Nephron progenitor cell (in vitro differentiated cells): ENCODE measurements around the gene TOP2B.

Experiments
- DNase-seq: peaks from one replicate; pipeline ENCODE4 v3.0.0; 2021
- H3K27ac Mint-ChIP-seq: 2 replicates; pipeline ENCODE4 v1.8.0; 2021; ENCODE audit warnings: mild to moderate bottlenecking, moderate library complexity, mixed read lengths
- H3K27me3 Mint-ChIP-seq: 2 replicates; pipeline ENCODE4 v1.8.0; 2021; ENCODE audit warnings: mild to moderate bottlenecking, low read depth, mixed read lengths; ENCODE audit not compliant: poor library complexity
- H3K36me3 Mint-ChIP-seq: 2 replicates; pipeline ENCODE4 v1.8.0; 2021; ENCODE audit warnings: low read depth, mixed read lengths
- H3K4me1 Mint-ChIP-seq: 2 replicates; pipeline ENCODE4 v1.8.0; 2021; ENCODE audit warnings: mixed read lengths
- H3K4me3 Mint-ChIP-seq: 2 replicates; pipeline ENCODE4 v1.8.0; 2021; ENCODE audit warnings: mild to moderate bottlenecking, moderate library complexity, mixed read lengths
- H3K9me3 Mint-ChIP-seq: 2 replicates; pipeline ENCODE4 v1.8.0; 2021; ENCODE audit warnings: mild to moderate bottlenecking, moderate library complexity, mixed read lengths
- TF ChIP-seq, protein P1 (sequence below): fragments of 200-600 bp; sonication (generic); IDR thresholded peaks from 2 replicates; pipeline ENCODE4 v1.5.0; 2021; ENCODE audit warnings: antibody characterized with exemption

TOP2B gene

DNA sequence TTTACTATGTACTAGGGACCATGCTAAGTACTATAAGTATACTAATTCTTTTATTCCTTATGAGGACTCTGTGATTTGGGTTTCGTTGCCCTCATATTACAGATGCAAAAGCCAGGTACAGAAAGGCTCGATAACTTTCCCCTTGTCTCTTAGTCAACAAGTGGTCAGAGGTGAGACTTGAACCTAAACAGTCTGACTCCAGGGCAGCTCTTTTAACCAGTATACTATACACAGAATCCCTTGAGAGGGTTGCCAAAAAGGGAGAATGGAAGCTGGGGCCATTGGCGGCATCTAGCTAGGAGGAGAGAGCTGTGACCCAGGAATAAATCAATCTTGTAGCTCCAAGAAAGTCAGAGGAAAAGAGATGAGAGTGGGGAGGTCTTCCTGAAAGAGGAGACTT, 92.4 kb downstream of the TOP2B start:
- TF ChIP-seq, protein P1, sequence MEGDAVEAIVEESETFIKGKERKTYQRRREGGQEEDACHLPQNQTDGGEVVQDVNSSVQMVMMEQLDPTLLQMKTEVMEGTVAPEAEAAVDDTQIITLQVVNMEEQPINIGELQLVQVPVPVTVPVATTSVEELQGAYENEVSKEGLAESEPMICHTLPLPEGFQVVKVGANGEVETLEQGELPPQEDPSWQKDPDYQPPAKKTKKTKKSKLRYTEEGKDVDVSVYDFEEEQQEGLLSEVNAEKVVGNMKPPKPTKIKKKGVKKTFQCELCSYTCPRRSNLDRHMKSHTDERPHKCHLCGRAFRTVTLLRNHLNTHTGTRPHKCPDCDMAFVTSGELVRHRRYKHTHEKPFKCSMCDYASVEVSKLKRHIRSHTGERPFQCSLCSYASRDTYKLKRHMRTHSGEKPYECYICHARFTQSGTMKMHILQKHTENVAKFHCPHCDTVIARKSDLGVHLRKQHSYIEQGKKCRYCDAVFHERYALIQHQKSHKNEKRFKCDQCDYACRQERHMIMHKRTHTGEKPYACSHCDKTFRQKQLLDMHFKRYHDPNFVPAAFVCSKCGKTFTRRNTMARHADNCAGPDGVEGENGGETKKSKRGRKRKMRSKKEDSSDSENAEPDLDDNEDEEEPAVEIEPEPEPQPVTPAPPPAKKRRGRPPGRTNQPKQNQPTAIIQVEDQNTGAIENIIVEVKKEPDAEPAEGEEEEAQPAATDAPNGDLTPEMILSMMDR: no peak
- peaks cover 15% of the 10 kb centered on the region for H3K36me3 Mint-ChIP-seq
- H3K4me3 Mint-ChIP-seq: no peak overlapping the region
- H3K4me1 Mint-ChIP-seq: peaks cover 47% of the 10 kb centered on the region
- DNase-seq: no peak
- no peak overlapping the region for H3K27ac Mint-ChIP-seq
- peaks cover 6% of the 10 kb centered on the region for H3K27me3 Mint-ChIP-seq
- H3K9me3 Mint-ChIP-seq: no peaks in the 10 kb centered on the region

DNA sequence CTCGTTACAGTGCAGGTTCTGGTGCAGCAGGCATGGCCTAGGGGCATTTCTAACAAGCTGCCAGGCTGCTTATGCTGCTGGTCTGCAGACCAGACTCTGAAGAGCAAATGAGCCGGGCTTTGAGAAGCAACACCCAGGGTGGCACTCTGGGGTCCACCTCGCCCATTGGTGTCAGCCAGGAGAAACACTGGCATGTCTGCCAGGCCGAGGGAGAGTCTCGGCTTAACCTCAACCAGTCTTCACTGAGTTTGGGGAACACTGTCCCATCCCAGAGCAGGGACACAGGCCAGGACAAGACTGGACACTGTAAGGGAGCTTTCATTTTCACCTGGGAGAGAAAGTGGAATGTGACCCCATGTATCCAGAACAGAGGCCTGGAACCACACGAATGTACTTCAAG, 93.4 kb downstream of the TOP2B start:
- Mint-ChIP-seq H3K4me3 (no peak overlapping the region), H3K27me3 (peaks cover 6% of the 10 kb centered on the region), H3K9me3 (no peaks in the 10 kb centered on the region), H3K36me3 (peaks cover 9% of the 10 kb centered on the region), H3K27ac (no peak overlapping the region), H3K4me1 (peaks cover 47% of the 10 kb centered on the region)
- no peak for DNase-seq
- TF ChIP-seq, protein P1: no peak

DNA sequence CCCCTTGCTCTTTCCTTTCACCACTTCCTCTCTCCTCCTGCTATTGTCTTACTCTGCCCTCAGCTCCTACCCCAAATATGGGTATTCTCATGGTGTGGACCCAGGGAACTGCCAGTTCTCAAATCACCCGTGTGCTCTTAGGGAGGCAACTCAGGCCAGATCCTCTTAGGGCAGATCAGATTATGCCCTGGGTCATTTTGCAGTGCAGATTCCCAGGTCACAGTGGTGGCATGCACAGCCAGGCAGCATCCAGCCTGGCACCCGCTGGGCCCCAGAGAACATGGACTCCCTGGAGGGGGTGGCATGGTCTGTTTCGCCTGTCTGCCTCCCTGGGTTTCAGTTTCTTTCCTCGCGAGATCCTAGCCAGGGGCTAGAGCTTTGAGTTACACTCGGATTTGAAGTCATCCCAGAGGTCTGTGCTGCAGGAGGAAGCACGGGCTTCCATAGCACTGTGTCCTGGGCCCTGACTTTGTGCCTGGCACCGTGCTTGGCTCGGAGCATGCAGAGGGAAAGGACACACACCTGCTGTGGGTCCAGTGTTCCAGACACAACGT, 96.1 kb downstream of the TOP2B start:
- peak overlapping the region; percentile 6 for H3K4me3 Mint-ChIP-seq
- no peak overlapping the region for H3K27ac Mint-ChIP-seq
- DNase-seq: no peak
- peaks cover 9% of the 10 kb centered on the region for H3K36me3 Mint-ChIP-seq
- peaks cover 45% of the 10 kb centered on the region for H3K4me1 Mint-ChIP-seq
- peaks cover 1% of the 10 kb centered on the region for H3K27me3 Mint-ChIP-seq
- H3K9me3 Mint-ChIP-seq: no peaks in the 10 kb centered on the region
- TF ChIP-seq, protein P1: no peak

DNA sequence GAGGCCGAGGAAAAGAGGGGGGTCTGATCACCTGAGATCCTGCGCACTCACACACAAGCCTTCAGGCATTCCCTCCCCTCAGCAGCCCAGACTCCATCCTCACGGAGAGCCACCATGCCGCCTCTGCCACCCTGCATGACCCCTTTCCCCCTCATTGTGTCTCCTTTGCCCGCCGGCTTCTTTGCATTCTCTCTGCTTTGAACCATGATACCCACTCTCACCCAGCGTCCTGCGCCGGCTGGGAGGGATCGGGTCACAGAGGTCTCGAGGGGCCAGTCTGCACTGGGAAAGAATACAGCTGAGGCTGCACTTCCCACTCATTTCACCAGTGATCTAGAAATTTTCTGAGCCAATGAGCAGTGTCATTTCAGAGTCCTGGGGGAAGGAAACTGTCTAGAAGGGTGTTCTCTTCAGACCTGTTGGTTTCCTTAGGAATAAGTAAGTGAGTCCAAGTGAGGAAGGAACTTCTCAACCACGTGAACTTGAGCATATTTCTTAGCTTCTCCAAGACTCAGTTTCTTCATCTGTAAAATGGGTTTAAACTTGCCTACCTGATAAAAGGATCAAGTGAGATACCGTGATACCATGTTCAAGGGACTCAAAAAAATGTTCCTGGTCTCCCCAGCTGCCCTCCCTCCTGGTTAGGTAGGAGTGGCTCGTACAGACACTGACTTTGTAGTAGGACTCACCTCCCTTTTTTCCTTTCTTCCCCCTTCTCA, 96.7 kb downstream of the TOP2B start:
- H3K4me1 Mint-ChIP-seq: peaks cover 38% of the 10 kb centered on the region
- no peaks in the 10 kb centered on the region for H3K27me3 Mint-ChIP-seq
- H3K4me3 Mint-ChIP-seq: no peak overlapping the region
- TF ChIP-seq, protein P1: no peak
- peaks cover 9% of the 10 kb centered on the region for H3K36me3 Mint-ChIP-seq
- H3K27ac Mint-ChIP-seq: no peak overlapping the region
- DNase-seq: no peak
- no peaks in the 10 kb centered on the region for H3K9me3 Mint-ChIP-seq

DNA sequence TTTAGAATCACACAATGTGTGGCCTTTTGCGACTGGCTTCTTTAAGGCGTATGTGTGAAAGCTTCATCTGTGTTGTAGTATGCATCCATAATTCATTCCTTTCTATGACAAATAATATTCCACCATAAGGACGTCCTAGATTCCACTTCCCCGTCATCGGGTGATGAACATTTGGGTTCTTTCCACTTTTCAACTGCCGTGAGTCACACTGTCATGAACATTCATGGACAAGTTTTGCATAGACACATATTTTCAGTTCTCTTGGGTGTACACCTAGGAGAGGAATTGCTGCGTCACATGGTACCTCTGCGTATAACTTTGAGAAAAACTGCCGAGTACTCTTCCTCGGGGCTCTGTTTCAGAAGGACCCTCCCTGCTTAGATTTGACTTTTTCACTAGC, 97.3 kb downstream of the TOP2B start:
- H3K36me3 Mint-ChIP-seq: peaks cover 9% of the 10 kb centered on the region
- no peak overlapping the region for H3K4me3 Mint-ChIP-seq
- TF ChIP-seq, protein P1: no peak
- H3K4me1 Mint-ChIP-seq: peaks cover 35% of the 10 kb centered on the region
- H3K9me3 Mint-ChIP-seq: no peaks in the 10 kb centered on the region
- no peaks in the 10 kb centered on the region for H3K27me3 Mint-ChIP-seq
- DNase-seq: no peak
- H3K27ac Mint-ChIP-seq: peak overlapping the region; percentile 40

DNA sequence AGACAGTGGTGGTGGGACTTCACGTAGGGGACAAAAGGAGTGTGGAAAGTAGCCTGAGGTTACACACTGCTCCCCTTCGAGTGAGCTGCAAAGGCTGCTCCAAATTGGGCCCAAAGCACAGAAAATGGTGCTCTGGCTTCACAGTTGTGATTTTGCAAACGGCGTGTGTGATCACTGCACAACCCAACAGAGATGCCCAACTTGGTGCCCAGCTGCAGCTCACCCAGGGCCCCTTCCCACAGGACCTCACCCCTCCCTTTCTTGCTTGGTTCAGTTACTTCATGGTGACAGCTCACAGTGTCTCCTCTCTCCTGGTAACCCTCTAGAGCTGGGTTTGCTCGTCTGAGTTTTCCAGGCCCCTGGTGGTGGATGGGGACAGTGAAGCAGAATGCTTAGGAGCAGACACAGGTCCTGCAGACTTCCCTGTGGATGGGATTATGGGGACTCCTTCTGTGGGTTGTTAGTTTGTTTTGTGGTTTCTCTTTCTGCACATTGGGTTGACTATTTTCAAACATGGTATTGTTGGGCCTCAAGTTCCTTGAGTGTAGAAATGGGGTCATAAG, 98.3 kb downstream of the TOP2B start:
- Mint-ChIP-seq H3K4me1 (peaks cover 28% of the 10 kb centered on the region), H3K36me3 (peaks cover 9% of the 10 kb centered on the region), H3K4me3 (no peak overlapping the region), H3K9me3 (no peaks in the 10 kb centered on the region), H3K27ac (no peak overlapping the region), H3K27me3 (no peaks in the 10 kb centered on the region)
- TF ChIP-seq, protein P1: no peak
- DNase-seq: no peak
